ENCODE data around the gene EGLN3. TPM values are rescaled to one million over a fixed set of nuclear protein-coding genes. Genes with fewer than 3 reads are reported as not detected.

EGLN3 gene
- total RNA-seq, 1 experiment from 2014 or later = 3.6 TPM

DNA sequence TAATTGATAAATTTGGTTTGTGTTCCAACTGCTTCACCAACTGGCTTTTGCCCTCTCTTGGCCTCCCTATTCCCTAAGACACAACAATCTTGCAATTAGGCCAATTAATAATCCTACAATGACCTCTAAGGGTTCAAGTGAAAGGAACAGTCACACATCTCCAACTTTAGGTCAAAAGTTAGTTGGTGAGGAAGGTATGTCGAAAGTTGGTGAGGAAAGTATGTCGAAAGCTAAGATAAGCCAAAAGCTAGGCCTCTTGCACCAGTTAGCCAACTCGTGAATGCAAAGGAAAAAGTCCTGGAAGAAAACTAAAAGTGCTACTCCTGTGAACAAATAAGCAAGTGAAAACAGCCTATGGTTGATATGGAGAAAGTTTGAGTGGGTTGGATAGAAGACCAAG lies 32.6 kb downstream of the EGLN3 start:
- no TSS peak for BruUV-seq (replicated peaks)
- no peaks in the 10 kb centered on the region for H3K36me3 ChIP-seq (ENCODE audit: control insufficient read depth, insufficient read depth, low read length)
- ChIA-PET POLR2A (no interaction called here), CTCF (no interaction called here)
- ATAC-seq (no peak), DNase-seq (ENCODE audit: low read depth, low spot score) (no peak)
- in situ Hi-C loops (cut with HindIII; ENCODE audit: low pct_unique_long_range_greater_than_20kb, low sequenced_read_pairs) = no loop called here
- H3K4me1 ChIP-seq (ENCODE audit: control insufficient read depth, insufficient read depth, low read length) = no peaks in the 10 kb centered on the region
- no peaks in the 10 kb centered on the region for H3K27me3 ChIP-seq (ENCODE audit: control insufficient read depth, insufficient read depth, low read length)
- intact Hi-C loops (cut with micrococcal nuclease; ENCODE audit: unreplicated experiment) = no loop called here
- TF ChIP-seq TCF7L2 (IDR thresholded peaks at IDR 0.05; ENCODE audit: low read depth, low read length) (no peak), SIN3A (IDR thresholded peaks at IDR 0.05; ENCODE audit: borderline replicate concordance, insufficient read depth, low read depth, low read length) (no peak), POLR2AphosphoS5 (IDR thresholded peaks at IDR 0.05; ENCODE audit: low read depth, low read length) (no peak)
- TF ChIP-seq, protein P1, sequence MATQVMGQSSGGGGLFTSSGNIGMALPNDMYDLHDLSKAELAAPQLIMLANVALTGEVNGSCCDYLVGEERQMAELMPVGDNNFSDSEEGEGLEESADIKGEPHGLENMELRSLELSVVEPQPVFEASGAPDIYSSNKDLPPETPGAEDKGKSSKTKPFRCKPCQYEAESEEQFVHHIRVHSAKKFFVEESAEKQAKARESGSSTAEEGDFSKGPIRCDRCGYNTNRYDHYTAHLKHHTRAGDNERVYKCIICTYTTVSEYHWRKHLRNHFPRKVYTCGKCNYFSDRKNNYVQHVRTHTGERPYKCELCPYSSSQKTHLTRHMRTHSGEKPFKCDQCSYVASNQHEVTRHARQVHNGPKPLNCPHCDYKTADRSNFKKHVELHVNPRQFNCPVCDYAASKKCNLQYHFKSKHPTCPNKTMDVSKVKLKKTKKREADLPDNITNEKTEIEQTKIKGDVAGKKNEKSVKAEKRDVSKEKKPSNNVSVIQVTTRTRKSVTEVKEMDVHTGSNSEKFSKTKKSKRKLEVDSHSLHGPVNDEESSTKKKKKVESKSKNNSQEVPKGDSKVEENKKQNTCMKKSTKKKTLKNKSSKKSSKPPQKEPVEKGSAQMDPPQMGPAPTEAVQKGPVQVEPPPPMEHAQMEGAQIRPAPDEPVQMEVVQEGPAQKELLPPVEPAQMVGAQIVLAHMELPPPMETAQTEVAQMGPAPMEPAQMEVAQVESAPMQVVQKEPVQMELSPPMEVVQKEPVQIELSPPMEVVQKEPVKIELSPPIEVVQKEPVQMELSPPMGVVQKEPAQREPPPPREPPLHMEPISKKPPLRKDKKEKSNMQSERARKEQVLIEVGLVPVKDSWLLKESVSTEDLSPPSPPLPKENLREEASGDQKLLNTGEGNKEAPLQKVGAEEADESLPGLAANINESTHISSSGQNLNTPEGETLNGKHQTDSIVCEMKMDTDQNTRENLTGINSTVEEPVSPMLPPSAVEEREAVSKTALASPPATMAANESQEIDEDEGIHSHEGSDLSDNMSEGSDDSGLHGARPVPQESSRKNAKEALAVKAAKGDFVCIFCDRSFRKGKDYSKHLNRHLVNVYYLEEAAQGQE (IDR thresholded peaks at IDR 0.05; ENCODE audit: insufficient read depth in 1 of 2, low read depth in 2 of 2, low read length in 1 of 2) = no peak
- TF ChIP-seq, protein P2, sequence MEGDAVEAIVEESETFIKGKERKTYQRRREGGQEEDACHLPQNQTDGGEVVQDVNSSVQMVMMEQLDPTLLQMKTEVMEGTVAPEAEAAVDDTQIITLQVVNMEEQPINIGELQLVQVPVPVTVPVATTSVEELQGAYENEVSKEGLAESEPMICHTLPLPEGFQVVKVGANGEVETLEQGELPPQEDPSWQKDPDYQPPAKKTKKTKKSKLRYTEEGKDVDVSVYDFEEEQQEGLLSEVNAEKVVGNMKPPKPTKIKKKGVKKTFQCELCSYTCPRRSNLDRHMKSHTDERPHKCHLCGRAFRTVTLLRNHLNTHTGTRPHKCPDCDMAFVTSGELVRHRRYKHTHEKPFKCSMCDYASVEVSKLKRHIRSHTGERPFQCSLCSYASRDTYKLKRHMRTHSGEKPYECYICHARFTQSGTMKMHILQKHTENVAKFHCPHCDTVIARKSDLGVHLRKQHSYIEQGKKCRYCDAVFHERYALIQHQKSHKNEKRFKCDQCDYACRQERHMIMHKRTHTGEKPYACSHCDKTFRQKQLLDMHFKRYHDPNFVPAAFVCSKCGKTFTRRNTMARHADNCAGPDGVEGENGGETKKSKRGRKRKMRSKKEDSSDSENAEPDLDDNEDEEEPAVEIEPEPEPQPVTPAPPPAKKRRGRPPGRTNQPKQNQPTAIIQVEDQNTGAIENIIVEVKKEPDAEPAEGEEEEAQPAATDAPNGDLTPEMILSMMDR (IDR thresholded peaks at IDR 0.05) = no peak
- no peak overlapping the region for H3K4me3 ChIP-seq (ENCODE audit: low read depth in 2 of 2, low read length in 2 of 2)
- no peak overlapping the region for H3K27ac ChIP-seq (ENCODE audit: low read length)
- no peaks in the 10 kb centered on the region for H3K9me3 ChIP-seq (ENCODE audit: control insufficient read depth, insufficient read depth, low read depth, low read length)

DNA sequence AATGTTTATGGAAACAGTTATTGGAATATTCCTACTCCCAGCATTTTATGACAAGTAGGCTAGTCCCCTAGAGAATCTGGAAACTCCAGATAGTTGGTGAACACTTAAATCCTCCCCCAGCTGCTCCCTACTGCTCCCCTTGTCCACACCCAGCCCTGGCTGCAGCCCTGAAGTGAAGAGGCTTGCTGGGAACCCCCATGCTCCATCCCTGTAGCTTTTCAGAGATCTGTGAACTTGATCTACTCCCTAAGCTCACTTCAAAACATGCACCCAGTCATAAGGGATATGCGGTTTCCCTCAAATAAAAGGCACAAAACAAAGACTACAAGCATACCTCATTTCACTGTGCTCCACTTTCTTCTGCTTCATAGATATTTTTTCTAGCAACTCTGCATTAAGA lies 33.2 kb downstream of the EGLN3 start:
- CTCF ChIA-PET = no interaction called here
- DNase-seq (ENCODE audit: low read depth, low spot score) (no peak), ATAC-seq (no peak)
- no peak overlapping the region for H3K4me3 ChIP-seq (ENCODE audit: low read depth in 2 of 2, low read length in 2 of 2)
- intact Hi-C loops (cut with micrococcal nuclease; ENCODE audit: unreplicated experiment) = no loop called here
- POLR2A ChIA-PET = no interaction called here
- H3K36me3 ChIP-seq (ENCODE audit: control insufficient read depth, insufficient read depth, low read length) = no peaks in the 10 kb centered on the region
- no peaks in the 10 kb centered on the region for H3K4me1 ChIP-seq (ENCODE audit: control insufficient read depth, insufficient read depth, low read length)
- no peaks in the 10 kb centered on the region for H3K9me3 ChIP-seq (ENCODE audit: control insufficient read depth, insufficient read depth, low read depth, low read length)
- no peak overlapping the region for H3K27ac ChIP-seq (ENCODE audit: low read length)
- H3K27me3 ChIP-seq (ENCODE audit: control insufficient read depth, insufficient read depth, low read length) = no peaks in the 10 kb centered on the region
- in situ Hi-C loops (cut with HindIII; ENCODE audit: low pct_unique_long_range_greater_than_20kb, low sequenced_read_pairs) = no loop called here
- TF ChIP-seq POLR2AphosphoS5 (IDR thresholded peaks at IDR 0.05; ENCODE audit: low read depth, low read length) = no peak
- TF ChIP-seq, protein P1 (IDR thresholded peaks at IDR 0.05; ENCODE audit: insufficient read depth in 1 of 2, low read depth in 2 of 2, low read length in 1 of 2) = no peak
- TF ChIP-seq TCF7L2 (IDR thresholded peaks at IDR 0.05; ENCODE audit: low read depth, low read length) = no peak
- no peak for TF ChIP-seq SIN3A (IDR thresholded peaks at IDR 0.05; ENCODE audit: borderline replicate concordance, insufficient read depth, low read depth, low read length)
- TF ChIP-seq, protein P2 (IDR thresholded peaks at IDR 0.05) = no peak
- BruUV-seq (replicated peaks) = no TSS peak
